OCI-LY7 (cell line): Measurements from ENCODE around the gene DNAJB5. TPM values are rescaled to one million over a fixed set of nuclear protein-coding genes. Genes with fewer than 3 reads are reported as not detected.

ENCODE experiments used
- BruUV-seq: library from RNA; stranded (reverse); fragments of 400-500 nt; replicated peaks from 2 replicates; lab custom pipeline; 2021; lab: Mats Ljungman, UMichigan
- CTCF ChIA-PET: fragments of 300-600 bp; sonication (Branson Sonifier 250); formaldehyde crosslinking; loops from one replicate; lab custom pipeline; 2022; ENCODE audit warnings: antibody characterized with exemption; ENCODE audit not compliant: unreplicated experiment; lab: Charles Lee
- POLR2A ChIA-PET: fragments of 300-600 bp; sonication (Branson Sonifier 250); formaldehyde crosslinking; loops from one replicate; lab custom pipeline; 2022; ENCODE audit warnings: antibody characterized with exemption; lab: Charles Lee
- DNase-seq: peaks from one replicate; pipeline ENCODE4 v3.0.0-alpha.2; 2015; ENCODE audit warnings: low spot score
- H2AFZ ChIP-seq: fragments of 200-600 bp; sonication (generic), shearing (Covaris generic); 2 replicates; pipeline ENCODE4 v1.6.1; 2014; ENCODE audit warnings: mild to moderate bottlenecking, antibody characterized with exemption, low read length, moderate library complexity
- H3K27ac ChIP-seq: fragments of 200-600 bp; sonication (generic); 2 replicates; pipeline ENCODE4 v1.5.1; 2014; ENCODE audit warnings: mixed run types, low read depth, mild to moderate bottlenecking, moderate library complexity, low read length, inconsistent platforms; ENCODE audit not compliant: poor library complexity, severe bottlenecking
- H3K36me3 ChIP-seq: fragments of 200-600 bp; sonication (generic); 2 replicates; pipeline ENCODE4 v1.6.1; 2014; ENCODE audit warnings: mild to moderate bottlenecking, antibody characterized with exemption, low read length, moderate library complexity, mixed read lengths; ENCODE audit not compliant: insufficient read depth
- H3K4me1 ChIP-seq: fragments of 200-600 bp; sonication (generic); 2 replicates; pipeline ENCODE4 v1.5.1; 2014; ENCODE audit warnings: mild to moderate bottlenecking, low read length; ENCODE audit not compliant: insufficient read depth, poor library complexity, severe bottlenecking
- H3K4me2 ChIP-seq: fragments of 200-600 bp; sonication (generic); 2 replicates; pipeline ENCODE4 v1.6.1; 2014; ENCODE audit warnings: mild to moderate bottlenecking, low read length
- H3K4me3 ChIP-seq: fragments of 200-600 bp; sonication (generic); 2 replicates; pipeline ENCODE4 v1.5.1; 2014; ENCODE audit warnings: mild to moderate bottlenecking, low read depth, low read length; ENCODE audit not compliant: poor library complexity, severe bottlenecking
- H3K79me2 ChIP-seq: fragments of 200-600 bp; sonication (generic); 2 replicates; pipeline ENCODE4 v1.6.1; 2016; ENCODE audit warnings: low read depth, mild to moderate bottlenecking, low read length, moderate library complexity, mixed read lengths; ENCODE audit not compliant: insufficient read depth
- H3K9me2 ChIP-seq: fragments of 200-600 bp; sonication (generic); 2 replicates; pipeline ENCODE4 v1.6.1; 2016; ENCODE audit warnings: mild to moderate bottlenecking, low read length, mixed read lengths; ENCODE audit not compliant: insufficient read depth
- H3K9me3 ChIP-seq: fragments of 200-600 bp; sonication (generic); 2 replicates; pipeline ENCODE4 v1.6.1; 2014; ENCODE audit warnings: mild to moderate bottlenecking, mixed run types, low read length, mixed read lengths
- H4K20me1 ChIP-seq: fragments of 200-600 bp; sonication (generic); 2 replicates; pipeline ENCODE4 v1.6.1; 2014; ENCODE audit warnings: mild to moderate bottlenecking, antibody characterized with exemption, low read length, moderate library complexity, mixed read lengths; ENCODE audit not compliant: insufficient read depth
- CTCF ChIP-seq: fragments of 200-600 bp; sonication (generic); conservative IDR thresholded peaks from 2 replicates; pipeline ENCODE4 v1.5.1; 2014; ENCODE audit warnings: mild to moderate bottlenecking, antibody characterized with exemption, low read length, moderate library complexity, mixed read lengths
- EZH2phosphoT487 ChIP-seq: fragments of 200-600 bp; sonication (generic); IDR thresholded peaks from 2 replicates; pipeline ENCODE4 v1.6.1; 2018; ENCODE audit warnings: low read depth, borderline replicate concordance, mild to moderate bottlenecking, mixed run types, antibody characterized with exemption, low read length, moderate library complexity, mixed read lengths
- intact Hi-C: fragments of 100-400 bp; cut with micrococcal nuclease; formaldehyde crosslinking; loops from one replicate; pipeline ENCODE4 v1.10.0; 2022; ENCODE audit not compliant: unreplicated experiment
- total RNA-seq, 2 experiments: library from RNA; depleted of rRNA in 1 of 2; stranded (reverse); fragments of >200 nt in 1 of 2; shearing (Covaris generic) in 1 of 2; gene quantifications; 2 replicates each; pipeline ENCODE4 v1.2.3, GENCODE V29; 2014 to 2022

Gene DNAJB5
- total RNA-seq, 2 experiments from 2014 or later = 5.1 to 5.8 TPM

GRCh38 chr9:34993502-34994259 is 4.1 kb downstream of the DNAJB5 start:
- no TSS peak for BruUV-seq

GRCh38 chr9:34994260-34994899 is 4.8 kb downstream of the DNAJB5 start:
- Histone ChIP-seq H4K20me1 (no peaks in the 10 kb centered on the region), H3K9me2 (no peaks in the 10 kb centered on the region), H3K36me3 (peaks cover 3% of the 10 kb centered on the region; the same call in 1 of the 2 replicates), H3K79me2 (no peaks in the 10 kb centered on the region), H2AFZ (no peak overlapping the region), H3K9me3 (no peaks in the 10 kb centered on the region), H3K4me2 (no peak overlapping the region), H3K4me1 (peaks cover 17% of the 10 kb centered on the region), H3K27ac (no peak overlapping the region), H3K4me3 (no peak overlapping the region)
- POLR2A ChIA-PET = interaction anchor here (0.6 to 1.1 kb wide), 2 partner anchors 10 to 47 kb away, joined by 3 read pairs; no protein-coding TSS in a partner anchor
- DNase-seq = no peak
- no TSS peak for BruUV-seq
- TF ChIP-seq EZH2phosphoT487 (no peak), CTCF (peak; percentile 78)
- CTCF ChIA-PET = interaction anchor here (1.5 kb wide), 1 partner anchor 95 kb away, joined by 8 read pairs; no protein-coding TSS in a partner anchor
- intact Hi-C loops = no loop called here

More at GRCh38 chr9:34993502-34994259, 4.1 kb downstream of the DNAJB5 start:
- CTCF ChIA-PET = interaction anchor here (1.5 kb wide), 1 partner anchor 94 kb away, joined by 8 read pairs; no protein-coding TSS in a partner anchor
- H3K27ac ChIP-seq = no peak overlapping the region
- H3K4me2 ChIP-seq = no peak overlapping the region
- H3K9me2 ChIP-seq = no peaks in the 10 kb centered on the region
- no peaks in the 10 kb centered on the region for H3K79me2 ChIP-seq
- H4K20me1 ChIP-seq = no peaks in the 10 kb centered on the region
- H3K4me3 ChIP-seq = no peak overlapping the region
- no peak for DNase-seq
- POLR2A ChIA-PET = no interaction called here
- TF ChIP-seq EZH2phosphoT487 = no peak
- TF ChIP-seq CTCF = no peak
- peaks cover 3% of the 10 kb centered on the region; the same call in 1 of the 2 replicates for H3K36me3 ChIP-seq
- peaks cover 19% of the 10 kb centered on the region for H3K4me1 ChIP-seq
- intact Hi-C loops = no loop called here
- H2AFZ ChIP-seq = no peak overlapping the region
- no peaks in the 10 kb centered on the region for H3K9me3 ChIP-seq
